Panc1 (cell line): ENCODE measurements around the gene CEP170B. TPM values are rescaled to one million over a fixed set of nuclear protein-coding genes. Genes with fewer than 3 reads are reported as not detected.

Experiments used
- ATAC-seq: fragments of 200-7000 bp; cut with Tn5 transposase; 2 replicates; pipeline ENCODE4 v1.9.1; 2020; ENCODE audit warnings: mild to moderate bottlenecking, moderate library complexity
- BruUV-seq: library from RNA; stranded (reverse); fragments of 400-500 nt; replicated peaks from 2 replicates; lab custom pipeline; 2021; lab: Mats Ljungman, UMichigan
- CTCF ChIA-PET: fragments of 300-600 bp; sonication (Branson Sonifier 250); formaldehyde crosslinking; loops from one replicate; lab custom pipeline; 2022; ENCODE audit warnings: antibody characterized with exemption; lab: Charles Lee
- POLR2A ChIA-PET: fragments of 300-600 bp; sonication (Branson Sonifier 250); formaldehyde crosslinking; loops from one replicate; lab custom pipeline; 2022; ENCODE audit warnings: antibody characterized with exemption; lab: Charles Lee
- DNase-seq: peaks from one replicate; pipeline ENCODE4 v3.0.0-alpha.2; 2010; ENCODE audit warnings: low read depth, low spot score
- H3K27ac ChIP-seq: 2 replicates; pipeline ENCODE4 v1.5.1; 2011; ENCODE audit warnings: mild to moderate bottlenecking, low read length, inconsistent platforms
- H3K27me3 ChIP-seq: fragments of 200-500 bp; sonication (Bioruptor generic); 2 replicates; pipeline ENCODE4 v1.6.0; 2014; ENCODE audit warnings: low read length, inconsistent platforms; ENCODE audit not compliant: control insufficient read depth, insufficient read depth
- H3K36me3 ChIP-seq: fragments of 200-500 bp; sonication (Bioruptor generic); 2 replicates; pipeline ENCODE4 v1.5.1; 2014; ENCODE audit warnings: inconsistent platforms, mild to moderate bottlenecking, low read length, moderate library complexity; ENCODE audit not compliant: control insufficient read depth, insufficient read depth
- H3K4me1 ChIP-seq: 2 replicates; pipeline ENCODE4 v1.5.1; 2011; ENCODE audit warnings: inconsistent platforms, mild to moderate bottlenecking, low read length, moderate library complexity; ENCODE audit not compliant: control insufficient read depth, insufficient read depth
- H3K4me3 ChIP-seq, 2 experiments: 2 replicates each; pipeline ENCODE4 v1.5.1; 2011 to 2012; ENCODE audit warnings: low read depth in 2 of 2, low read length in 2 of 2, mild to moderate bottlenecking in 2 of 2, inconsistent platforms in 1 of 2, moderate library complexity in 1 of 2
- H3K9me3 ChIP-seq: fragments of 200-500 bp; sonication (Bioruptor generic); 2 replicates; pipeline ENCODE4 v1.5.1; 2014; ENCODE audit warnings: low read depth, mild to moderate bottlenecking, inconsistent platforms, low read length, moderate library complexity; ENCODE audit not compliant: control insufficient read depth, insufficient read depth
- CTCF ChIP-seq: fragments of 450-650 bp; IDR thresholded peaks from 2 replicates; pipeline ENCODE4 v1.5.1; 2017; ENCODE audit warnings: mild to moderate bottlenecking
- POLR2AphosphoS5 ChIP-seq: IDR thresholded peaks from 2 replicates; pipeline ENCODE4 v1.6.1; 2012; ENCODE audit warnings: mild to moderate bottlenecking, low read depth, low read length, moderate library complexity
- REST ChIP-seq, 2 experiments: IDR thresholded peaks; 2 replicates each; pipeline ENCODE4 v1.6.1; 2011 to 2012; ENCODE audit warnings: low read depth in 2 of 2, control low read depth in 1 of 2, low read length in 1 of 2, mild to moderate bottlenecking in 1 of 2, moderate library complexity in 1 of 2; ENCODE audit not compliant: insufficient read depth in 1 of 2
- SIN3A ChIP-seq: IDR thresholded peaks from 2 replicates; pipeline ENCODE4 v1.6.1; 2012; ENCODE audit warnings: low read depth, mild to moderate bottlenecking, low read length, moderate library complexity, borderline replicate concordance; ENCODE audit not compliant: insufficient read depth
- TCF7L2 ChIP-seq: IDR thresholded peaks from 2 replicates; pipeline ENCODE4 v1.6.1; 2011; ENCODE audit warnings: mild to moderate bottlenecking, low read depth, low read length, inconsistent platforms
- in situ Hi-C: cut with HindIII; loops from 2 replicates; pipeline ENCODE4 v1.10.0; 2016; ENCODE audit warnings: low sequenced_read_pairs, low pct_unique_long_range_greater_than_20kb
- intact Hi-C: fragments of 100-400 bp; cut with micrococcal nuclease; formaldehyde crosslinking; loops from one replicate; pipeline ENCODE4 v1.10.0; 2022; ENCODE audit not compliant: unreplicated experiment
- total RNA-seq: library from RNA; stranded (reverse); gene quantifications from one replicate; pipeline ENCODE4 v1.2.1, GENCODE V29; 2021; ENCODE audit not compliant: unreplicated experiment

Gene CEP170B
- total RNA-seq, 1 experiment from 2014 or later: 17.8 TPM

GRCh38 chr14:104926619-104927431 lies 61.8 kb downstream of the CEP170B start:
- Histone ChIP-seq H3K36me3 (no peaks in the 10 kb centered on the region), H3K27me3 (no peaks in the 10 kb centered on the region), H3K27ac (no peak overlapping the region), H3K4me1 (no peaks in the 10 kb centered on the region; the same call in 1 of the 2 replicates), H3K9me3 (no peaks in the 10 kb centered on the region), H3K4me3 (no peak overlapping the region)
- ChIA-PET POLR2A (no interaction called here), CTCF (no interaction called here)
- BruUV-seq: no TSS peak
- no peak for TF ChIP-seq SIN3A
- no peak for TF ChIP-seq POLR2AphosphoS5
- DNase-seq (no peak), ATAC-seq (no peak; the same call in 1 of the 2 replicates)
- intact Hi-C loops (no loop called here), in situ Hi-C loops (no loop called here)

- ChIA-PET POLR2A (no interaction called here), CTCF (no interaction called here)
- Histone ChIP-seq H3K36me3 (no peaks in the 10 kb centered on the region), H3K4me3 (no peak overlapping the region), H3K27ac (no peak overlapping the region), H3K9me3 (no peaks in the 10 kb centered on the region), H3K4me1 (no peaks in the 10 kb centered on the region; the same call in 1 of the 2 replicates), H3K27me3 (no peaks in the 10 kb centered on the region)
- ATAC-seq (no peak), DNase-seq (no peak)
- in situ Hi-C loops (no loop called here), intact Hi-C loops (no loop called here)
- TF ChIP-seq POLR2AphosphoS5 (no peak), SIN3A (no peak), CTCF (no peak), TCF7L2 (no peak), REST (IDR thresholded peaks at IDR 0.05; ENCODE audit: insufficient read depth in 1 of 2, low read depth in 2 of 2, low read length in 1 of 2) (no peak)
- BruUV-seq: no TSS peak
These were observed 62.4 kb downstream of the CEP170B start for GRCh38 chr14:104927432-104927816.

- no peaks in the 10 kb centered on the region for H3K36me3 ChIP-seq
- ChIA-PET CTCF (no interaction called here), POLR2A (no interaction called here)
- no TSS peak for BruUV-seq
- no peak overlapping the region for H3K27ac ChIP-seq
- no peaks in the 10 kb centered on the region; the same call in 1 of the 2 replicates for H3K4me1 ChIP-seq
- ATAC-seq (no peak), DNase-seq (no peak)
- in situ Hi-C loops: no loop called here
- H3K9me3 ChIP-seq: no peaks in the 10 kb centered on the region
- TF ChIP-seq REST (IDR thresholded peaks at IDR 0.05; ENCODE audit: insufficient read depth in 1 of 2, low read depth in 2 of 2, low read length in 1 of 2) (no peak), CTCF (no peak), SIN3A (no peak), TCF7L2 (no peak), POLR2AphosphoS5 (no peak)
- H3K4me3 ChIP-seq: no peak overlapping the region
- intact Hi-C loops: no loop called here
- H3K27me3 ChIP-seq: no peaks in the 10 kb centered on the region
These were observed 62.8 kb downstream of the CEP170B start for GRCh38 chr14:104927901-104928300.
